Activated naive CD4-positive, alpha-beta T cell treated with anti-CD3 and anti-CD28 coated beads, Interleukin-2, amount 10 ng/mL, durations not matched to agents 7 days and 5 days (primary cell): ENCODE results near the gene WASL.
"Not testable (repeated sequence)": the region's sequence is repeated elsewhere in the genome, so short reads cannot be mapped to it uniquely, and the experiment has no call there.

Experiments used
- CTCF ChIA-PET: fragments of 350-600 bp; sonication (Branson Sonifier 250); formaldehyde crosslinking; loops from one replicate; lab custom pipeline; 2021; ENCODE audit warnings: antibody characterized with exemption; lab: Charles Lee
- DNase-seq: peaks from one replicate; pipeline ENCODE4 v3.0.0-alpha.2; 2020
- H3K27ac Mint-ChIP-seq: one replicate; pipeline ENCODE4 v1.8.0; 2021; ENCODE audit warnings: mild to moderate bottlenecking, moderate library complexity, mixed read lengths
- H3K27me3 Mint-ChIP-seq: one replicate; pipeline ENCODE4 v1.8.0; 2021; ENCODE audit warnings: mild to moderate bottlenecking, mixed read lengths
- H3K36me3 Mint-ChIP-seq: one replicate; pipeline ENCODE4 v1.8.0; 2021; ENCODE audit warnings: mixed read lengths
- H3K4me1 Mint-ChIP-seq: one replicate; pipeline ENCODE4 v1.8.0; 2021; ENCODE audit warnings: mixed read lengths
- H3K4me3 Mint-ChIP-seq: one replicate; pipeline ENCODE4 v1.8.0; 2021; ENCODE audit warnings: mild to moderate bottlenecking, moderate library complexity, mixed read lengths
- H3K9me3 Mint-ChIP-seq: one replicate; pipeline ENCODE4 v1.8.0; 2021; ENCODE audit warnings: mixed read lengths

The WASL gene

GRCh38 chr7:123782071-123782798 lies 33.4 kb upstream of the WASL start:
- no peaks in the 10 kb centered on the region for H3K4me1 Mint-ChIP-seq
- CTCF ChIA-PET = no interaction called here

GRCh38 chr7:123780472-123780871 lies 31.7 kb upstream of the WASL start:
- not testable (repeated sequence) for H3K4me3 Mint-ChIP-seq, H3K27me3 Mint-ChIP-seq, H3K27ac Mint-ChIP-seq, H3K36me3 Mint-ChIP-seq, H3K4me1 Mint-ChIP-seq, DNase-seq, H3K9me3 Mint-ChIP-seq
- CTCF ChIA-PET = interaction anchor here (0.7 kb wide), 1 partner anchor 1988 kb away, joined by 3 read pairs; no protein-coding TSS in a partner anchor

More at GRCh38 chr7:123782071-123782798, 33.4 kb upstream of the WASL start:
- H3K27ac Mint-ChIP-seq = no peak overlapping the region
- no peaks in the 10 kb centered on the region for H3K27me3 Mint-ChIP-seq
- H3K36me3 Mint-ChIP-seq = no peaks in the 10 kb centered on the region
- DNase-seq = no peak
- H3K4me3 Mint-ChIP-seq = no peak overlapping the region
- H3K9me3 Mint-ChIP-seq = no peaks in the 10 kb centered on the region

DNA sequence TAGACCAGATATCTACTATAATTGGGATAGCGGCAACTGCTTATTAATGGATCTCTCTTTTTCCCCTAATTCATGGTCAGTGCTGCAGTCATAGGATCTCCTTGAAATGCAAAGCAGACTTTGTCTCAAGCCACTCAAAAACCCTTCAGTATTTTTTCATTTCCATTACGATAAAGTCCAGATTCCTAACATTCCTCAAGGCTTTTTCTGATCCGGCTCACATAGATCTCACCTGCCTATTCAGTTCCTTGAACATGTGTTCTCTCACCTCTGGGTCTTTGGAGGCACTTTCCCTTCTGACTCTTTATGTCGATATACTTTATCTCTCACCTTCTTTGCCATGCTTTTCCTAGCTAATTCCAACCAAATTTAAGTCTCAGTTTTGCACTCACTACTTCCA lies 25.7 kb upstream of the WASL start:
- CTCF ChIA-PET = no interaction called here
- no peaks in the 10 kb centered on the region for H3K36me3 Mint-ChIP-seq
- H3K27ac Mint-ChIP-seq = no peak overlapping the region
- peaks cover 16% of the 10 kb centered on the region for H3K27me3 Mint-ChIP-seq
- no peaks in the 10 kb centered on the region for H3K9me3 Mint-ChIP-seq
- DNase-seq = no peak
- H3K4me3 Mint-ChIP-seq = no peak overlapping the region
- H3K4me1 Mint-ChIP-seq = no peaks in the 10 kb centered on the region

DNA sequence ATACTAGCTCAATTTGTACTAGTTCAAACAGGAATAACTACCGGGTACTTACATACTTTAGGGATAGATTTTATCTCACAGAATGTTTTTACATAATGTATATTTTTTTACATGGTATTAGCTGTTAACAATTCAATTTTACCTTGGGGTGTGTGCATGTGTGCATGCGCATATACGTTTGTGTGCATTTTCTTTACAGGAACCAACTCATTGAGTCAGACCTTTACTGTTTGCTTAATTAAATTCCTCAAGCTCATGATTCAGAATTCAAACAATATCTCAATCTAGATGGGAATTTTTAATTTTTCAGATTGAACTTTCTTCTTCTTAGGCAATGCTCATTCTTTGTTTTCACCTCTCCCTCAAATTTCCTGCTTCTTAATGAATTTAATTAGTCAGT lies 24.7 kb upstream of the WASL start:
- CTCF ChIA-PET = no interaction called here
- Mint-ChIP-seq H3K36me3 (no peaks in the 10 kb centered on the region), H3K27ac (no peak overlapping the region), H3K4me1 (no peaks in the 10 kb centered on the region), H3K9me3 (no peaks in the 10 kb centered on the region), H3K4me3 (no peak overlapping the region), H3K27me3 (peaks cover 16% of the 10 kb centered on the region)
- DNase-seq = no peak

DNA sequence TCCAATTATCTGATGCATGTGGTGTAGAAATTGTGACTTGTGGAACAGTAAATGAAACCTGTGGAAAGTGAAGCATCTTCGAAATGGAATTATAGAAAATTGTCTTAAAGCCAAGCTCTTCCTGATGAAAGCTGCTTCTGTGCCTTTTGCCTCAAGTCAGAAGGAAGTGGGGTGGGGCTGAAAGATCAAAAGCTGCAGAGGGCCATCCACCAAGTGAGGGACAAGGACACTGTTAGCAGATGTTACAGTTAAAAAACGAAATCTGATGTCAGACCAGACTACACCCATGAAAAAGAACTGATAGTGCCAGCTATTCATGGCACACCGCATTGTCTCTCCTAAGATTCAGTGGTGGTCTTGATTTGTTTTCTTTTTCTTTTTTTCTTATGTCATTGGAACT lies 23.8 kb upstream of the WASL start:
- CTCF ChIA-PET = no interaction called here
- no peak overlapping the region for H3K27ac Mint-ChIP-seq
- H3K4me3 Mint-ChIP-seq = no peak overlapping the region
- no peaks in the 10 kb centered on the region for H3K4me1 Mint-ChIP-seq
- peaks cover 16% of the 10 kb centered on the region for H3K27me3 Mint-ChIP-seq
- H3K36me3 Mint-ChIP-seq = no peaks in the 10 kb centered on the region
- H3K9me3 Mint-ChIP-seq = no peaks in the 10 kb centered on the region
- no peak for DNase-seq

DNA sequence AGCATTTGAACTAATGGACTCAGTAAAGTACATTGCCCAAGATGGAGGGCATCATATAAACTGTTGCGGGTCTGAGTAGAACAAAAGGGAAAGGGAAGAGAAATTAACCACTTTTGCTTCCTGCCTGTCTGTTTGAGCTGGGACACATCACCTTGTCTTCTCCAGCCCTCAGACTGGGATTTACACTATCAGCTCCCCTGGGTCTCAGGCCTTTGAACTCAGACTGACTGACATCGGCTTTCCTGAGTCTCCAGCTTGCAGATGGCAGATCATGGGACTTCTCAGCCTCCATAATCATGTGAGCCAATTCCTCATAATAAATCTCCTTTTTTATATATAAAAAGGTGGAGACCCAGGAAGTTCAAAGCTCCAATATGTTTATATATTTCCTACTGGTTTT lies 23.0 kb upstream of the WASL start:
- no peak for DNase-seq
- H3K27ac Mint-ChIP-seq = no peak overlapping the region
- H3K9me3 Mint-ChIP-seq = no peaks in the 10 kb centered on the region
- CTCF ChIA-PET = no interaction called here
- H3K36me3 Mint-ChIP-seq = no peaks in the 10 kb centered on the region
- no peaks in the 10 kb centered on the region for H3K4me1 Mint-ChIP-seq
- H3K4me3 Mint-ChIP-seq = no peak overlapping the region
- H3K27me3 Mint-ChIP-seq = peaks cover 16% of the 10 kb centered on the region

GRCh38 chr7:123771256-123771655 lies 22.5 kb upstream of the WASL start:
- H3K4me3 Mint-ChIP-seq = no peak overlapping the region
- no peaks in the 10 kb centered on the region for H3K36me3 Mint-ChIP-seq
- no peak for DNase-seq
- CTCF ChIA-PET = interaction anchor here (0.6 kb wide), 1 partner anchor 62 kb away, joined by 3 read pairs; no protein-coding TSS in a partner anchor
- H3K27me3 Mint-ChIP-seq = peaks cover 16% of the 10 kb centered on the region
- no peaks in the 10 kb centered on the region for H3K4me1 Mint-ChIP-seq
- H3K9me3 Mint-ChIP-seq = no peaks in the 10 kb centered on the region
- no peak overlapping the region for H3K27ac Mint-ChIP-seq

GRCh38 chr7:123770378-123770777 lies 21.6 kb upstream of the WASL start:
- H3K27ac Mint-ChIP-seq = no peak overlapping the region
- no peaks in the 10 kb centered on the region for H3K4me1 Mint-ChIP-seq
- no peak overlapping the region for H3K4me3 Mint-ChIP-seq
- no peaks in the 10 kb centered on the region for H3K9me3 Mint-ChIP-seq
- CTCF ChIA-PET = no interaction called here
- no peak for DNase-seq
- no peaks in the 10 kb centered on the region for H3K36me3 Mint-ChIP-seq
- peaks cover 16% of the 10 kb centered on the region for H3K27me3 Mint-ChIP-seq

- Mint-ChIP-seq H3K27ac (no peak overlapping the region), H3K4me3 (no peak overlapping the region), H3K9me3 (no peaks in the 10 kb centered on the region), H3K36me3 (no peaks in the 10 kb centered on the region), H3K4me1 (no peaks in the 10 kb centered on the region), H3K27me3 (peaks cover 16% of the 10 kb centered on the region)
- no peak for DNase-seq
- CTCF ChIA-PET = no interaction called here
These were observed 20.6 kb upstream of the WASL start for GRCh38 chr7:123769371-123769770.

GRCh38 chr7:123768493-123768892 lies 19.7 kb upstream of the WASL start:
- peaks cover 14% of the 10 kb centered on the region for H3K27me3 Mint-ChIP-seq
- CTCF ChIA-PET = no interaction called here

GRCh38 chr7:123763191-123763661 lies 14.4 kb upstream of the WASL start:
- H3K9me3 Mint-ChIP-seq = peaks cover 10% of the 10 kb centered on the region
- H3K36me3 Mint-ChIP-seq = no peaks in the 10 kb centered on the region
- H3K4me1 Mint-ChIP-seq = no peaks in the 10 kb centered on the region
- H3K27me3 Mint-ChIP-seq = peaks cover 4% of the 10 kb centered on the region
- H3K27ac Mint-ChIP-seq = no peak overlapping the region
- CTCF ChIA-PET = no interaction called here
- H3K4me3 Mint-ChIP-seq = no peak overlapping the region
- no peak for DNase-seq

More at GRCh38 chr7:123768493-123768892, 19.7 kb upstream of the WASL start:
- H3K9me3 Mint-ChIP-seq = peaks cover 4% of the 10 kb centered on the region
- H3K4me3 Mint-ChIP-seq = no peak overlapping the region
- H3K36me3 Mint-ChIP-seq = no peaks in the 10 kb centered on the region
- no peaks in the 10 kb centered on the region for H3K4me1 Mint-ChIP-seq
- no peak for DNase-seq
- H3K27ac Mint-ChIP-seq = no peak overlapping the region

DNA sequence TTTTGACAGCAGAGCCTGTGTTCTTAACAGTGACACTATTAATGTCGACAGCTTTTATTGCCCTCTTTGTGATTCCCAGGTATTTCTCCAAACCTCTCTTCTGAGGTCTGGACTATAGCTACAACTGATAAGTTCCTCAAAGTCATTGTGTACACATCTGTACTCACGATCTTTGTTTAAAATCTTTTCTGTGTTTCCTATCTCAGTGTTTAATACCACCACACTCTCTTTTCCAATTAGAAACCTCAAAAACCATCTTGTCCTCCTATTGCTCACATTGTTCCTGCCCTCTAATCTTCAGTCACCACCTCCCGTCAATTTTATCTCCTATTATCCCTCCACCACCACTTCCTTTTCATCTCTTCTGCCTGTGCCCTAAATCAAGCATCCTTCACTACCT lies 12.9 kb upstream of the WASL start:
- H3K36me3 Mint-ChIP-seq = no peaks in the 10 kb centered on the region
- no peak overlapping the region for H3K4me3 Mint-ChIP-seq
- peaks cover 10% of the 10 kb centered on the region for H3K9me3 Mint-ChIP-seq
- H3K27ac Mint-ChIP-seq = no peak overlapping the region
- no peaks in the 10 kb centered on the region for H3K4me1 Mint-ChIP-seq
- H3K27me3 Mint-ChIP-seq = peaks cover 4% of the 10 kb centered on the region
- CTCF ChIA-PET = no interaction called here
- no peak for DNase-seq

GRCh38 chr7:123757095-123757494 lies 8.3 kb upstream of the WASL start:
- Mint-ChIP-seq H3K4me3 (no peak overlapping the region), H3K4me1 (peaks cover 9% of the 10 kb centered on the region), H3K27ac (no peak overlapping the region), H3K27me3 (peaks cover 4% of the 10 kb centered on the region), H3K36me3 (no peaks in the 10 kb centered on the region), H3K9me3 (no peaks in the 10 kb centered on the region)
- CTCF ChIA-PET = no interaction called here
- no peak for DNase-seq

GRCh38 chr7:123755338-123755737 lies 6.5 kb upstream of the WASL start:
- H3K4me1 Mint-ChIP-seq = peaks cover 17% of the 10 kb centered on the region
- CTCF ChIA-PET = no interaction called here
- H3K27ac Mint-ChIP-seq = no peak overlapping the region
- DNase-seq = no peak
- no peaks in the 10 kb centered on the region for H3K36me3 Mint-ChIP-seq
- no peak overlapping the region for H3K4me3 Mint-ChIP-seq
- peaks cover 4% of the 10 kb centered on the region for H3K27me3 Mint-ChIP-seq
- H3K9me3 Mint-ChIP-seq = no peaks in the 10 kb centered on the region

- Mint-ChIP-seq H3K27ac (no peak overlapping the region), H3K27me3 (peaks cover 6% of the 10 kb centered on the region), H3K36me3 (no peaks in the 10 kb centered on the region), H3K9me3 (no peaks in the 10 kb centered on the region), H3K4me3 (no peak overlapping the region), H3K4me1 (peaks cover 21% of the 10 kb centered on the region)
- CTCF ChIA-PET = no interaction called here
- no peak for DNase-seq
These were observed 5.6 kb upstream of the WASL start for GRCh38 chr7:123754271-123754871.
